HG02623 (cell line): ENCODE results near the gene HIVEP3.

Source experiments
- ATAC-seq: cut with Tn5 transposase; IDR thresholded peaks from one replicate; pipeline ENCODE4 v1.9.1; 2021; ENCODE audit warnings: moderate library complexity; ENCODE audit not compliant: unreplicated experiment

The HIVEP3 gene

DNA sequence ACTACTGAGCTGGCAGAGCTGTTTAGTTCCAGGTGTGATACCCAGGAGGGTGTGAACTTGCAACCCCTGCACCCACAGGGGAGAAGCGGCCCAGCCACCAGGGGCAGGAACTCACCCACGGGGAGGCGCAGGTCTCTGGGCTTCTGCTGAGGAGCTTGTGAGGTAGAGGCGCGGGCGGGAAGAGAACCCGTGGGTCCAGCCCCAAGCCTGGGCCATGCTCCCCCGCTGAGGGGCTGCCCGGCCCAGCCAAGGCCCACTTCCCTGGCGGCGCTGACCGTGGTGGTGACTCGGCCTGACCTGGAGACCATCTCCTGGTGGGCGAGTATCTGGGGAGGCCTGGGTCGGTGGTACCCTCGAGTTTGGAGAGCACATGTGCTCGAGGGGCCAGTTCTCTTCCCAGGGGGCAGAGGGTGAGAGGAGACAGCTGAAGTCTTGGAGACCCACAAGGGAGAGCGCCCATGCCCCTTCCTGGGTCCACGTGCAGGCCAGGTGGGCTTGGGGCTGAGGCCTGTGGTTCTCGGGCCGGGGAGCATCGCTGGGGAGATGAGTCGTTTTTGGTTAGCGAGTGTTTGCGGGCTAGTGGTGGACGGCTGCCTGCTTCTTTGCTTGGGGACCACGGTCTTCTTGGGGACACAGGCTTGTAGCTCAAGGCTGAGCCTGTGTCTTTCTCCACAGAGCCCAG, 405.9 kb downstream of the HIVEP3 start:
- ATAC-seq, result no peak

DNA sequence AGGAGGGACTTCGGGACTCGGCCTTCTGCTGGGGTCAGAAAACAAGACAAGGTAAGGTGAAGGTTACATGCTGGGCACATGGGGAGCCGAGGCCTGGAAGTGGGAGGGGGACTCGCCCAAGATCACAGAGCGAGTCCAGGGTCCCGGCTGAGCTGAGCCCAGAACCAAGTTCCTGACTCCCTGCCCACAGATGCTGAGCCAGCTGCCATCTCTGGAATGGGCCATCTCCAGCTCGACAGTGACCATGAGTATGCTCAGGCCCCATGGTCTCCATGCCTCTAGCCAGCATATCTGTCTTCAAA, 407.5 kb downstream of the HIVEP3 start:
- no peak for ATAC-seq

DNA sequence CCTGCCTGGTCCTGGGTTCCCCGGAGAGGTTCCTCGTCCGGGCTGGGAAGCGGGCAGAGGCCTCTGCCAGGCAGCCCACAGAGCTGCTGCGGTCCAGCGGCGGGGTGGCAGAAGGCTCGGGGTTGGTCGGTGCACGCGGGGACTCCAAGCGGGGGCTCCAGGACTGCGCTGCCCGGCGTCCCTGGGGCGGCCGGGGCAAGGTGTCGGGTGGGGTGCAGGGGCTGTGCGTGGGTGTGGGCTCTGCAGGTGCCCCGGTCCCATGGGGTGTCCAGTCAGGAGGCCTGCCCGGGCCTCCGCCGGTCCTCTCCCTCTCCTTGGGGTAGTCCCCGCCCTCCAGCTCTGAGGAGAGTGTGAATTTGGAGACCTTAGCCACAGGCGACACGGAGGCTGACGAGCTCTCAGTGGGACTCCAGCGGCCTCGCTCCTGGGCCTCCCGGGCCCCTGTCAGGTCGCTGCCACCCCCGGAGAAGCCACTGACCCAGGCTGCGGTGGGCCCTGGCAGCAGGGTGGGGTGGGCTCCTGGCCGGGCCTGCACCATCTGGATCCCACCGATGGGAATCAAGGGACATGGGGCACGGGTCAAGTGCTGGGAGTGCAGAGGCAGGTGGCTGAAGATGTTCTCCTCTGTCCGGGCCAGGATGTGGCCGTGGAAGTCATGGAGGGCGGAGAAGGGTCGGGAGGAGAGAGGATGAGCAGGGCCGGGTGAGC, 408.0 kb downstream of the HIVEP3 start:
- ATAC-seq, result no peak

DNA sequence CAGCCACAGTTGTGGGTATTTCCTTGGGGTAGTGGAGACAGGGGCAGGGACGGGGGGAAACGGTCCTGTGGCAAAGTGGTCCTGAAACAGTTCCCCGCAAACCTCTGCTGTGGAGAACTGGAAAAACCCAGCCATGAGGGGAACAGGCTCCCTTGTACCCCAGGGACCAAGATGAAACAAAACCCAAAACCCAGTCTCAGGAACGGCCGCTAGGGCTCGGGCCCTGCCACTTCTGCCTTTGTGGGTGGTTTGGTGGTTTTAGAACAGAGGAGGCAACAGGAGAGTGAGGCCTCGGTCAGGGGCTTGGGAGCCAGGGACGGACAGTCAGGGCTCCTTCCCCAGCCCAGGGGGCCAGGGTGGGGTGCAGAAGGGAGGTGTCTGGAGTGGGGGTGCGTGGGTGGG, 409.5 kb downstream of the HIVEP3 start:
- ATAC-seq, result no peak

DNA sequence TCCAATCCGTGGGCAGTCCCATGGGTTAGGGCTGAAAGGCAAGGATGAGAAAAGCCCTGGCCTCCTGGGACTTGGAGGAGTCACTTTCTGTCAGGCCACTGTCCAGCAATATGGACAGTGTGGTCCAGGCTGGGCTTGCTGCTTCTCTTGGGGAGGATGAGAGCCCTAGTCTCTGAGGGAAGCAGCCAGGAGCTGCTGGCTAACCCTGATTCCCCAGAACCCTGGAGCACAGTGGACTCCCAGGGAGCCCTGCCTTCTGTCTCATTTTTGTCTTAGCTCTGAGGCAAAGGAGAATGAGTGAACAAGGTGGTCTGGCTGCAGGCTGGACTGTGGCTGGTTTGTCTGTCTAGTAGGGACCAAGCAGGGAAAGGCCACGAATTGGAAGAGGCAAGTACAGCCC, 410.4 kb downstream of the HIVEP3 start:
- no peak for ATAC-seq

DNA sequence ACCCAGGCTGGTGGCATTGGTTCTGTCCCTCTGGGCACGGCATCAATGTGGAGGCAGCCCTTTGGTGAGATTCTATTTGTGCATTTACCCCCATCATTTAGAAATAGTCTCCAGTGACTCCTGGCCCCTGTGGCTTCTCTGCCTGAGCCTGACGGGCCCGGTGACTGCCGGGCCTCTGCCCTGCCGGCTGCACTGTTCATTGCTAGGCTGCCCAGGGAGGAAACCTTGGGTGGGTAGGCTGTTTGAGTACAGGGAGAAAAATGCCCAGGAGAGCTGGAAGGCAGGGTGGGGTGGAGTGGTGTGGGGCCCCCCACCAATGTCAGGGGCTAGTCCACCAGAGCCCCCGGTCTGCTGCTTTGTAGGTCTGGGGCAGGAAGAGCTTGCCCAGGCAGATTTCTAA, 410.9 kb downstream of the HIVEP3 start:
- ATAC-seq, result no peak

DNA sequence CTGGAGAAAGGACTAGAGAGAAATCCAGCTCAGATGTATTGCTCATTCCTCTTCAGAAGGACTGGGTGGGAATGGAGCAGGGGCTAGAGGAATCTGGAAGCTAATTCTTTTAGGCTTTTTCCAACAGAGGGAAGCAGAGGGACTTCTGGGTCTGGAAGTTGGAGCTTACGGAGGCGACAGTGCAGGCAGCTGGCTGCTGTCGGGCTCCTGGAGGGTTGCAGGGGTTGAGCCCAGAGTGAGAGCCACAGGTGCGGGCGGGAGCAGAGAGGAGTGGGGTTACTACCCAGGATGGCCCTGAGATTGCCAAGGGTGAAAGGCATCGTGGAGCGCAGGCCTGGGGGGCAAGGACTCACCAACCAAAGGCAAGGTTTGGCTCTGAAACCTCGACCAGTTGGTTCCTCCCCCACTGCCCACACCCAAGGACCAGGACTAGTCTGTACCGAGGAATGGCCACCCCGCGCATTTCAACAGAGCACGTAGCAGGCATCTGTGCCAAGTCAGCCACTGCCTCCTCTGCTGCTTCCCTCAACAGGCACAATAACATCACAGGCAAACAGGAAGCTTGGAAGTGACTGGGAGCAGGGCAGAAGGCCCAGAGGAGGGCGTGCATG, 411.5 kb downstream of the HIVEP3 start:
- ATAC-seq, result no peak

DNA sequence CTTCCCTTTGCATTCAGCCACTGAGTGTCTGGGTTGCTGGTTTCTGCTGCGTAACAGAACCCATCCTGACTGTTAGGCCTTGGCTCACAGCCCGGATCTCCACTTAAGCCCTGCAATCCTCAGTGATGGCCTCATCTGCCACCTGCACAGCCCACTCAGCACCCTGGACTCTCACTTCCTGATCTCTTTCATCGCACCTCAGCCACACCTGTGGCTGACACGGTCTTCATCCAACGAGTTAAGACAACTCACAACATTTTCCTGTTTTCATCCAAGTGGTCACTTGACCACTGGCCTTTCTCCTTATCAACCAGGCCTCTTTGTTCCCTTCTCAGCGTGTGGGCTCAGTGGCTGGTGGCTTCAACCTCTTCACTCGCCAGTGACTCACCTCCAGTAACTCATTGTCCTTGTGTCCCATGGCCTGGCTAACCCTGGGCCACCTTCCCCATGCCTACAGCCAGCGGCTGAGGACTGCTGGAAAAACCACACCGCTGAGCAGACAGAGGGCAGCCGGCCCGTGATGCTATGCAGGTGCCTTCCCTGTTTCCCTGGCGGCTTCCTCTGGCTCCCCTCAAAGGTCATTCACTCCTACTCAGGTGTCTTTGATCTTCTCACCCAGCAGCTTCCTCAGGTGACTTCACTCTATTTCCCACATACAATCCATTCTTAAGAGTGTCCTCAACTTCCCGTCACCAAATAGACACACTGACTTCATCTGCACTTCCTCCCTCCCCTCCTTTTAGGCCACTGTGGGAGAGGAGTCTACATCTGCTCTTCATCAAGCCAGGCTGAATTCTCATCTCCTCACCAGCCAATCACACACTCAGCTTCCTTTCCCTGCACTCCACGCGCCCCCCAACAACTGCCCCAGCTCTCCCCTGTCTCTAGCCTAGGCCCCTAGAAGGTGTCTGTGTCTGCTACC, 414.3 kb downstream of the HIVEP3 start:
- ATAC-seq, result no peak

DNA sequence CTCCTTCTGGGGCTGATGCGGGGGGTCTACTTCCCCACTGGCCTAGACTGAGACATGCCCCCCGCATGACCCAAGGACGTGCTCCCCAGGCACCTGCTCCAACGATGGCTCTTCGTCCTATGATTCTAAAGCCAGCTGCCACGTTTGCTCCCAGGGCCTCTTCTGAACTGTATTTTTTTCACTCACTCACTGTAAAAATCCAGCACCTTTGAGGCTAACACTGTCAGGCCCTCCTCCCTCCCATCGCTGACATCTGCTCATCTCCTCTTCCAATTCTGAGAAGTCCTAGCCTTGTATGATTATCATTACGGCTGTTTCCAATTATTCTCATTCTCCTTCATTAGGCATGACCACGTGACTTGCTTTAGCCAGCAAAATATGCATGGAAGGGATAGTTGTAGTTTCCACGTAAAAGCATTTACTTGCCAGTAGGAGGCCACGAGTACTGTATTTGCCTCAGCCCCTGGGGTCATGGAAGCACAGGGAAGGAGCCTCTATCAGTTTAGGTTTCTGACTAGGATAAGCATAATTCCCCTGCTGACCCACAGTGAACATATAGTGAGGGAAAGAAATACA, 415.1 kb downstream of the HIVEP3 start:
- no peak for ATAC-seq

DNA sequence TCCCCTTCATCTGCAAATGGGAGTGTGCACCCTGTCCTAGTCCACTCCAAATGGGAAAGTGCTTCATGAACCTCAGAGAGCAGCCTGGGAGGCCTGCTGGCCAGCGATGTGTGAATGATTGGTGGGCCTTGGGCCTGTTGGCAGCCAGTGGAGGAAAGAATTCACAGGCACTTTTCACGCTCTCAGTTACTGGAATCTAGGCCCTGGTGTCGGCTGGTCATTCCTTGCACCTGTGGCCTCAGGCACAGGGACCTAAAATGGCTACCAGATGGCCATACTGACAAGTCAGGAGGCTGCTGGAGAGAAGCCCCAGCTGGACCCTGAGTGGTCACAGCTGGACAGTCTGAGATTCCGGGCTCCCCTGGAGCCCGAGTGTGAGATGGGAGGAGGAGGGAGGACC, 415.8 kb downstream of the HIVEP3 start:
- no peak for ATAC-seq

DNA sequence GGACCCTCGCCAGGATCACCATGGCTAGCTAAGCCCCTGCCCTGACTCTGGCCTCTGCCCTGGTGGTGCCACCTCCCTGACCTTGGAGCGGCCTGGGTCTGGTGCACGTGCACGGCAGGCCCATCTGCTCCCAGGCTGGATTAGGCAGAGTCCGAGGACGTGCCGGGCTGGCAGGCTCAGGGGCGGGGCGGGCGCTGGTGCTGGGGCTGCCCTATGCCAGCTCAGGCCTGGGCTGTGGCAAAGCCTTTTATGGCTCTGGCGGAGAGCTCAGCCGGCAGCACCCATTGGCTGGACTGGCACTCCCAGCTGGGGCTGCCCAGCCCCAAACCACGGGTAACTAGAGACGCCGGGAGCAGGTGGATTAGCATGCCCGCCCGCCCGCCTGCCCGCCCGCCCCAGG, 417.1 kb downstream of the HIVEP3 start:
- ATAC-seq, result no peak

DNA sequence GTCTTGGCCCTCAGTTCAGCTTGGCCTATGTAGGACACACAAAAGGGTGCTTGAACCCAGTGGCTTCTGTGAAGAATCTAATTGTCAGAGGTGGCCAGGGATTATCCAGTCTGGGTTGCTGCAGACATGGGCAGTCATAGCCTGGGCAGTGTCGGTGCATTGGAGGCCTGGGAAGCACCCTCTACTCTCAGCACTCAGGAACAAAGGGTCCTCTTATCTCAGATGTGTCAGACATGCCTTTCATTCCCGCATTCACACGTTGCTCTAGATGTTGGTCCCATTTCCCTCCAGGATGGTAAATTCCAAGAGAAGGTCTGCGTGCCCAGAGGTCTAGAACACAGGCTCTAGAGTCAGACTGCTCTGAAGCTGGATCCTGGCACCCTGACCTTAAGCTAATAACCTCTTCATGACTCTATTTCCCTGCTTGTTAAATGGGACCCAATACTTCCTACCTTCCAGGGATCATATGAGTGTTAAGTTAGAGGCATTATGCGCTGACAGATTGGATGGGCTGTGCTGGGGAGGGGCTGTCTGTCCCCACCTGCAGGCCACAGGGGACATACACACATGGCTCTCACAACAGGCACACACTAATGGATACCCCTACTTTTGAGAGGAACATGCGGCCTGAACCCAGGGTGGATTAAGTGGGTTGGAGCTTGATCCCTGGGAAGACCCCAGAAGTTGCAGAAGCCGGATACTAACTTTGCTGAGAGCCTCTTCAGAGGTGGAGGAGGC, 417.8 kb downstream of the HIVEP3 start:
- no peak for ATAC-seq

DNA sequence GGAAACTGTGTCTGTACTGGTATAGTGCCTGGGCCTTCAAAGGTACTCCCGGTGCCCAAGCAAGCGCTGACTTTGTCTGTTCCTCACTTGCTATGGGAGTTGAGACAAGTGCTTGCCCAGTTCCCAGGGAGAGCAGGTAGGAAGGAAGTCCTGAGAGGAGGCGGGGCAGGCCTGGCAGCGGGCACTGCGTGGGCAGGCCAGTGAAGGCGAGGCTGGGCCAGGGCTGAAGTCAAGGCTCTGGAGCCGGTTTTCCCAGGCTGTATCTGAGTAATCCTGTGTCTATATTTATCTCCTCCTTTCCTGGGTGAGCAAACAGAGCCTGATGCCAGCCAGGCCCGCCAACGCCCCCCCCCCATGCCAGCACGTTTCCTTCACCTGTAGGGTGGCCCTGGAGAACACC, 418.3 kb downstream of the HIVEP3 start:
- no peak for ATAC-seq

DNA sequence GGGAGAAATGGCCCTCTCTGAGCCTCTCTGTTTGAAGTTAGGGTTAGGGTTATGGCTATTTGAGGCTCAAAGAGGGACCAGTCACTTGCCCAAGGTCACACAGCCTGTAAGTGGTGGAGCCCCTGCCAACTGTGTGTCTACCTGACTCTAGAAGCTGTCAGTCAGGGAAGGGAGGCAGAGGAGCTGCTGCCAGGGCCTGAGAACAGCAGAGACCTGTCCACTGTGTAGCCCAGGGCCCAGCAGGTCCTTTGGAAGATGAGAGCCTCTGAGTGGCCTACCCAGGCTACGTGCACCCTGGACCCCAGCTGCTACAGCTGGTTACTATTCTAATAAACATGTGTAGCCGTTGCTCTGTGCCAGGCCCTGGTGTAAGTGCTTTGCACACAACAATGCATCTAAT, 419.1 kb downstream of the HIVEP3 start:
- ATAC-seq, result no peak

DNA sequence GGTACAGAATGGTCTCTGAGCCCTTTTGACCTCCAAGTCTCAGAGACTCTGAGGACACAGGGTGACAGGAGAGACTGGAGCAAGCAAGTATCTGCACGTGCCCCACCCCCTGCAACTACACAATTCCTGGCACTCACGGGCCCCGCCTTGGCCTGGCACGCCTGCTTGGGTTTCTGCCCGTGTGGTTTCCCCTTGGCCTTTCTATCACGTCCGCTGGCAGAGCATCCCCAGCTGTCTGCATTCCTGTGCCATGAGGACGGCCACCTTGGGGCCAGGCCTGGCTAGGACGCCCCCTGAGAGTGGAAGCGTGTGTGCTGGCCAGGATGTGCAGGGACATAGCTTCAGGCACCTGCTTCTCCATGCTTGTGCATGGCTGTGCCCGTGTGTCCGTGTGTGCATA, 419.9 kb downstream of the HIVEP3 start:
- ATAC-seq, result no peak

DNA sequence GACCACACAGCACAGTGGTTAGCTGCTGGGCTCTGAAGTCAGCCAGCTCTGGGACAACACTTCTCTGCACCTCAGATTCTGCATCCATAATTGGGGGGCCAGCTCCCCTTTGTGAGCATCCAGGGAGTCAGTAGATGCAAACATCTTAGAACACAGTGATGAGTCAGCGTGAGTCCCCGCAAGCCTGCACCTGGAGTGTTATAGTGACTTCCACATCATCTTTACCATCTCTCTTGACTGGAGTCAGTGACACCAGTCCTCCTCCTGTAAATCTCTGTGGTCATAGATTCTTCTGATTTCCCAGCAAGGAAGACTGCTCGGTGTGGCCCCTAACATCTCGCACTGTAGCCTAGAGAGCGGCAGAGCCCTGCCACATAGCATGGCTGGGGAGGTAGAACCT, 420.3 kb downstream of the HIVEP3 start:
- no peak for ATAC-seq

DNA sequence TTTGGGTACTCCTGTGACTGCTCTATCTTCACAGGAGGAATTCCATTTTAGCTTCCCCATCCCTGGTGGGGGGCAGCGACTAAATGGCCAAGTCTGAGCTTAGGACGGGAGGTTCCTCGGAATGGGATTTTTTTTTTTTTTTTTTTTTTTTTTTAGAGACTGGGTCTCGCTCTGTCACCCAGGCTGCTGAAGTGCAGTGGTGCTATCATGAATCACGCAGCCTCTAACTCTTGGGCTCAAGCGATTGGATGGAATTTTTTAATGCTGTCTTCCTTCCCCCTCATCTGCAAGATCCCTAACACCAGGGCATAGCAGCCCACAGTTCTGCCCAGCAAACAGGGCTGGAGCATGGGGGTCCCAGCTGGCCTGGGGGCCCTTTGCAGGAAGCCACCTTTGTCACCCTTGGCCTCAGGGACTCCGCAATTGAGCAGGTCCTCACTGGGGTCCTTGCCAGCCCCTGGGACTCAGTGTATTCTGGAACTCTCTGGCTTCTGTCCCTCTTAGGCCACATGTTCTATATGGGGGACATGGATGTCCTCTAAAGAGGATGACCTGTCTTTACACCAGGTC, 421.2 kb downstream of the HIVEP3 start:
- no peak for ATAC-seq

DNA sequence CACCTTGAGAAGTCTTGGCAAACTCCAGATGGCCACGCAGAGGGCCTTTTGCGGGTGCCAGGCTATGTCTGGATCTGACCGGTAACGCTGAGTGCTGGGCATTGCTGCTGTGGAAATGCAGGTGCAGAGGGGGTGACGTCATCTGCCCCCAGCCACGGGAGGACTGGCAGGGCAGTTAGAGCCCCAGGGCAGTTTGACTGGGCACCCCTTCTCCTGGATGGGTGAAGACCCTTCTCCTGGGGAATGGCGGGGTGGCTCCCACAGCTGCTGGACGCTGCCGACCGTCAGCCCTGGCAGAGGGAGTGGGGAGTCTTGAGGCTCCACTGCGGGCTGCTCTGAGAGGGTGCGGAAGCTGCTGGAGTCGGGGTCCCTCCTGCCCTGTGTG, 421.7 kb downstream of the HIVEP3 start:
- ATAC-seq, result no peak

DNA sequence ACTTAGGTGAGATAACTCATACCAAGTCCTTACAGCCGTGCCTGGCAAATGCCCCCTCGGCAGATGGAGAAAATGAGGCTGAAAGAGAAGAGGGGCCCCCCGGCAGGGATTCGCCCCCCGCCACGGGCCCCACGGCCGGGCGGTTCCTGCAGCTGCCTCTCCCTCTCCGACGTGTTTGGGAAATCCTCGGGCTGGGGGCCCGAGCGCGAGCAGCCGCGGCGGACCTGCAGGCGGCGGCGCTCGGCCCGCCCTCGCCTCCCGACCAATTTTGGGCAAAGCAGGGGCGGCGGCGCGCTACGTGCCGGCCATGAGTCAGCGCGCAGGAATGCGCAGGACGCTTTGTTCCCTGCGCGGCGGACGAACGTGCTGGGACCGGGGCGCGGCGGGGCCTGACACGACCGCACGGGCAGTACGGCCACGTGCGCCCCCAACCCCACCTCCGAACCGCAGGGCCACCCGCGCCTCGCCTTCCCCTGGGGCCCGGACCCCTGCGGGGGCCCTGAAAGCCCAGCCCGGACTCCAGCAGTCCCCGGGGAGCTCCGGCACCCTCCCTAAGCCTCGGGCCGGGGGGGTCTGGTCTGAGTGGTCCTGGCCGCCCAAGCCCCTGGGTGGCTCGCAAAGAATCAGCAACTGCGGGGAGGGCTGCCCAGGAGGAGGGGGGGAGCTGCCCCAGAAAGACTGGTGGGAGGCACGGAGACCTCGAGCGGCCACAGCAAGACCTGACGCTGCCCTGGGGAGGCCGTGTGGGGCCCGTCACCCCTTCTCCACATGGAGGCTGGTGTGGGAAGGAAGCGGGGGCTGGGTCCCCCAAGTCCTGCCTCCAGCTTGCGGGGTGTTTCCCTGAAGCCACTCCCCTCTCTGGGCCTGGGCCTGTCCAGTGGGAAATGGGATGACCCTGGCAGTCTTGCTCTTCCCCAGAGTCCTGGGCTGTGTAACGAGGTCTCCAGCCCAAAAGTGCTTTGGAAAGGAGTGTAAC, 422.4 kb downstream of the HIVEP3 start:
- ATAC-seq, result no peak
